HL-60 (cell line): ENCODE results near the gene CHURC1.

ENCODE experiments used
- CTCF ChIP-seq: IDR thresholded peaks from one replicate; pipeline ENCODE4 v1.5.1; 2011; ENCODE audit warnings: low read length, control low read depth, inconsistent platforms; ENCODE audit not compliant: insufficient read depth
- GABPA ChIP-seq: IDR thresholded peaks from 2 replicates; pipeline ENCODE4 v1.6.1; 2012; ENCODE audit warnings: low read depth
- SPI1 ChIP-seq: IDR thresholded peaks from 2 replicates; pipeline ENCODE4 v1.6.1; 2012; ENCODE audit warnings: low read depth, mild to moderate bottlenecking, borderline replicate concordance

GRCh38 chr14:64929014-64929359 lies 14.7 kb downstream of the CHURC1 start:
- TF ChIP-seq CTCF (no peak), SPI1 (no peak), GABPA (no peak)
